Skeletal muscle tissue (tissue), 4 donors: ENCODE results near the gene TSC2. TPM values are rescaled to one million over a fixed set of nuclear protein-coding genes. Genes with fewer than 3 reads are reported as not detected.
A peak's percentile ranks its signal among the peaks of the same experiment; 100 is the strongest.
"Not testable (repeated sequence)": the region's sequence is repeated elsewhere in the genome, so short reads cannot be mapped to it uniquely, and the experiment has no call there.

Experiments
- H3K27ac ChIP-seq: one replicate; pipeline ENCODE4 v1.7.0; 2013; ENCODE audit warnings: mild to moderate bottlenecking, low read depth, low read length, inconsistent platforms
- H3K27me3 ChIP-seq, 3 donors: one replicate each; pipeline ENCODE4 v1.7.0; 2013; ENCODE audit warnings: low read length in 3 of 3; ENCODE audit not compliant: control insufficient read depth in 3 of 3, insufficient read depth in 3 of 3
- H3K36me3 ChIP-seq, 3 donors: one replicate each; pipeline ENCODE4 v1.7.0; 2013; ENCODE audit warnings: low read length in 3 of 3; ENCODE audit not compliant: control insufficient read depth in 3 of 3, insufficient read depth in 3 of 3
- H3K4me1 ChIP-seq, 3 donors: one replicate each; pipeline ENCODE4 v1.7.0; 2013; ENCODE audit warnings: low read length in 3 of 3, mild to moderate bottlenecking in 3 of 3; ENCODE audit not compliant: control insufficient read depth in 3 of 3, insufficient read depth in 3 of 3
- H3K4me3 ChIP-seq, 3 donors: one replicate each; pipeline ENCODE4 v1.7.0; 2013; ENCODE audit warnings: low read length in 3 of 3
- H3K9ac ChIP-seq, 3 donors: one replicate each; pipeline ENCODE4 v1.7.0; 2013; ENCODE audit warnings: low read length in 3 of 3, mild to moderate bottlenecking in 3 of 3, moderate library complexity in 2 of 3, low read depth in 1 of 3
- H3K9me3 ChIP-seq, 3 donors: one replicate each; pipeline ENCODE4 v1.7.0; 2013; ENCODE audit warnings: low read length in 3 of 3; ENCODE audit not compliant: control insufficient read depth in 3 of 3
- total RNA-seq: library from RNA; depleted of rRNA; stranded (reverse); fragments of >200 nt; gene quantifications from one replicate; pipeline ENCODE4 v1.2.3, GENCODE V29; 2014
- donor health status: Osteomylitis.

The TSC2 gene
- total RNA-seq, 1 donor from 2014 or later, result 49.6 TPM

DNA sequence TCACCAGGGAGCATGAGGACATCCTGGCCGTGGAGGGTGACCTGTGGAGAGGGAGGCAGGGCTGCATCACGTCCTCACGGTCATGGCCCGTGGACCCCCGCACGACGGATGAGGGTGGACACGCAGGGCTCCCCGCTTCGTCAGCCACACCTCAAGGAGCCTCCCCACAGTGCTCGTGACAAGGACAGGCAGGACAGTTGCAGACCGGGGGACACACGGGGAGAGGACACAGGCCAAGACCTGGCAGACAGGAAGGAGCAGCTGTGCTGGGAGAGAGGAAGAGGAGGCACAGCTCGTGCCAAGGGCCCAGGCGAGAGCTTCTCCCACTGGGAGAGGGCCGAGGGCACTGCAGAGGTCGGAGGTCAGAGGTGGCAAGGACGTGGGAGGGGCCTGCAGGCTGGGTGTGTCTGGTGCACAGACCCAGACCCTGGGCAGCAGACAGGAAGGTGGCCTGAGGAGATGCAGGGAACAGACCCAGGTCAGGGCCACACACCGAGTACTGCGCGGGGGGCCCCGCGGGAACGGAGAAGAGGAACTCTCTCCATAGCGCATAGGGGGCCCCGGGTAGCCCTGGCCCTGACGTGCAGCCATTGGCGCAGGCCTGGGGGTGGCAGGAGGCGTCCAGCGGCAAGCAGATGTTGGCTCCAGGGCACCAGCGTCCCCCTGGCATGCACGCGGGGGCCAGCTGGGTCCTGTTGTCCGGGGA is 67.3 kb downstream of the TSC2 start:
- not testable (repeated sequence) for H3K9me3 ChIP-seq, H3K27me3 ChIP-seq, H3K27ac ChIP-seq, H3K4me3 ChIP-seq
- Histone ChIP-seq H3K4me1 (peaks cover 5 to 14% (median 13%) of the 10 kb centered on the region in 3 donors), H3K36me3 (peaks cover 4 to 16% (median 11%) of the 10 kb centered on the region in 3 donors), H3K9ac (peak overlapping the region in 1 of 3 donors; percentile 40)

DNA sequence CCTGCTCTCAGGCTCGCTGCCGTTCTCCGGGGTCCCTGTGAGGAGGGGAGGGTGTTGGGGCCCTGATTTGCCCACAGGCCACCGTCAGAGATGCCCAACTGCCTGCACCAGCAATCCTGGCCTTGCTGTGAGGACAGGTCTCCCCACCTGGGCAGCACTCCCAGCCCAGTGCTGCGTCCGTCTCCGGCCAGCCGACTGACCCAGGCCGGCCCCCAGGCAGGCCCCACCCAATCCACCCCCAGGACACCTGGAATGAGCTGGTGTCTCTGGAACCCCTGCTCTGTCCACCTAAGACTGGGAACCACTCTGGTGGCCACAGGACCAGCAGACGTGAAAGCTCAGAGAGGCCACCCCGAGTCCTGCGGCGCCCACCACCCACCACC is 67.8 kb downstream of the TSC2 start:
- no peaks in the 10 kb centered on the region for H3K27me3 ChIP-seq
- peaks cover 0 to 12% (median 9%) of the 10 kb centered on the region in 3 donors for H3K36me3 ChIP-seq
- no peak overlapping the region for H3K27ac ChIP-seq
- H3K4me1 ChIP-seq, result peaks cover 8 to 17% (median 16%) of the 10 kb centered on the region in 3 donors
- no peaks in the 10 kb centered on the region for H3K9me3 ChIP-seq
- no peak overlapping the region for H3K4me3 ChIP-seq
- H3K9ac ChIP-seq, result no peak overlapping the region

DNA sequence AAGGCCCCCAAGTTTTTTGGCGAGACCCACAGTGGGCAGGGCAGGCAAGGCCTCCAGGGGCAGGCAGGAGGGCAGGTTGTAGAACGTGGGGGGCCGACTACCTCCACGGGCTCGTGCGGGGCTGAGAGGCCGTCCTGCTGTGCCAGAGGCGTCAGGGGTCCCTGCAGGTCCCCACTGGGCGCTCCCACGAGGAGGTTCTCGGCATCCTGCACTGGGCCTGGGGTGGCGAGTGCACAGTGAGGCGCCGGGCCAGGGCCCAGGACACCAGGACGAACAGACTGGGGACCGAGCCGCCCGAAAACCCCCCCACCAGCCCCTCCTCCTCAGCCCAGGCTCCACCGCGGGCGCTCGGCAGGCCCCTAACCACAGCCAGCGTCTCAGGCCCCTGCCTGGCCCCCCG is 68.6 kb downstream of the TSC2 start:
- H3K4me1 ChIP-seq, result peaks cover 11 to 20% (median 20%) of the 10 kb centered on the region in 3 donors
- not testable (repeated sequence) for H3K36me3 ChIP-seq, H3K27ac ChIP-seq

DNA sequence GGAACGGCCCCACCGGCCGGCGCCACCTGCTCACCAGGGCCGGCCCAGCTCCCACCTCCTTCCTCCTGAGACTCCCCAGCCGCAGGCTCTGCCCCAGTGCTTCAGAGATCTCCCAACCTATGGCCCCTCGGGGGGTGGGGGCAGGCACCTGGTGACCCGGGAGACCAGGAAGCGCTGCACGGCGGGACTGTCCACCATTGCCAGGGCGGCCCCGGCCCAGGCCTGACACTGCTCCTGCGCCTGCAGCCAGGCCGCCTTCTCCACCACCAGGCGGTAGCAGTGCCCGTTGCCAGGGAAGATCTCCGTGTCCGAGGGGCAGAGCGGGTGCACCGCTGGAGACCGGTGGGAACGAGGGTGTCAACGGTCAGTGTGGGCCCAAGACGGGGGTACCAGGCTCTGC is 69.6 kb downstream of the TSC2 start:
- not testable (repeated sequence) for H3K9me3 ChIP-seq, H3K27ac ChIP-seq, H3K4me3 ChIP-seq, H3K9ac ChIP-seq, H3K27me3 ChIP-seq, H3K36me3 ChIP-seq
- H3K4me1 ChIP-seq, result peaks cover 20 to 29% (median 28%) of the 10 kb centered on the region in 3 donors

More for the DNA sequence above, 68.6 kb downstream of the TSC2 start:
- not testable (repeated sequence) for H3K9ac ChIP-seq, H3K4me3 ChIP-seq, H3K9me3 ChIP-seq, H3K27me3 ChIP-seq

DNA sequence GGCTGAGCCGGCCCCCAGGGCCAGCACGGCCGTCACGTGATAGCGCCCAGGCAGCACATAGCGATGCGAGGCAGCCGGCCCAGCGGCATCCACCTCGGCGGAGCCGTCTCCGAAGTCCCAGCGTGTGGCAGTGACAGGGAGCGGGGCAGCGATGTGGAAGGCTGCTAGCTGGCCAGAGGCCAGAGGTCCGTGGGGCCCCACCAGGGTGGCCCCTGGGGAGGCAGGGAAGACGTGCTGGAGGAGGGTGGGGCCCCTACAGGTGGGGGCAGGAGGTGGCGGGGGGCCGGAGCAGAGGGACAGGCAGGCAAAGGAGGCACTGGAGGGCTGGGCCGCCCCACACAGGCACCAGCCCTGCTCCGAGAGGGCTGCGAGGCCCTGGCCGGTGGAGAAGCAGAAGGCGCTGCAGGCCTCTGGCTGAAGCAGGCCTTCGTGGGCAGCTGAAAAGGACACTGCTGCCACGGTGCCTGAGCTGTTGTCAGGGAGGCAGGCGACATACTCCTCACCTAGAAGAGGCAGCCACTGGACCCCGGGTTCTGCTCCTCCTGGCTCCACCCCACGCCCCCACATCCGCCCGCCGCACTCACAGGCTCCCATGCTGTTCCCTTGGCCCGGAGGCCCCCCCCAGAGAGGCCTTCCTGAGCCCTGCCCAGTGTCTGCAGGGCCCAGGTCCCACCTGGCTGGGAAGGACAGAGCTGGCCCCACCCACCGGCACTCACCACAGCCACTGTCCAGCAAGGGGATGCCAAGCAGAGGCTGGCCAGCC is 70.4 kb downstream of the TSC2 start:
- H3K9me3 ChIP-seq, H3K36me3 ChIP-seq, H3K4me3 ChIP-seq, H3K9ac ChIP-seq, H3K27me3 ChIP-seq, H3K27ac ChIP-seq: not testable (repeated sequence)
- H3K4me1 ChIP-seq, result peaks cover 24 to 37% (median 36%) of the 10 kb centered on the region in 3 donors

DNA sequence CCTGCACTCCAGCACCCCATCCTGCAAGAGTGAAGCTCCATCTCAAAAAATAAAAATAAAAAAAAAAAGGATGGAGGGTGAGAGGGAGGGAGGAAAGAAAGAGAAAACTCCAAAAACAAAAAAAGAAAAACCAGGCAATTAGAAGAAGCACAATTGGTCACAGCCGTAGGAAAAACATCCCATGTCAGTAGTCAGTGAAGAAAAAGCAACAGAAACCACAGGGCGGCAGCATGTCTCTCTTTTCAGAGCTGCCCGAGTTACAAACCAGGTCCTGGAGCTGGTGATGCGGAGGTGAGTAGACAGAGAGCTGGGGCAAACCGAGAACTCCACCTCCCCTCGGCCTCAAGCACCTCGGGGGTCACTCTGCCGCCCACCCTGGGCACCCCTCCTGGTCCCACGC is 73.5 kb downstream of the TSC2 start:
- H3K9me3 ChIP-seq, H3K27me3 ChIP-seq, H3K36me3 ChIP-seq: not testable (repeated sequence)
- Histone ChIP-seq H3K9ac (peak overlapping the region in 2 of 3 donors; percentile 62 to 76), H3K4me3 (peak overlapping the region in 1 of 3 donors; percentile 32), H3K4me1 (peaks cover 43 to 57% (median 54%) of the 10 kb centered on the region in 3 donors), H3K27ac (peak overlapping the region; percentile 66)

DNA sequence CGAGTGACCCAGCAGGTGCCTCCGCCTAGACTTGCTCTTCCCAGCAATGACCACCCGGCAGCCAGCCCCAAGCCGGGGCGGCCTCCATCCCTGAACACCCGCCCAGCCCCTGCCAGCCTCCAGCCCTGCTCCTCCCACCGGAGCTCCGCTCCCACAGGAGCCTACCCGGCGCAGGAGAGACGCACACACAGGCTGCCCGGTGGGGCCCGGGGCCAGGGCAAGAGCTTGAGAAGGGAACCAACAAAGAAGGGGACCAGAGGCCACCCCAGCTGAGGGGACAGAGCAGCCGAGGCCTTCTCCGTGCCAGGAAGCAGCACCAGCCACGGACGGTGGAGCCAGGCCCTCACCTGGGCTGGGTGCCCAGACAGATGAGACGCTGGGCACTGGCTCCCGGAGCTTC is 74.1 kb downstream of the TSC2 start:
- no peaks in the 10 kb centered on the region for H3K9me3 ChIP-seq
- no peaks in the 10 kb centered on the region for H3K36me3 ChIP-seq
- H3K9ac ChIP-seq, result peak overlapping the region in 2 of 3 donors; percentile 62 to 76
- H3K27me3 ChIP-seq, result no peaks in the 10 kb centered on the region
- peaks cover 48 to 61% (median 59%) of the 10 kb centered on the region in 3 donors for H3K4me1 ChIP-seq
- H3K4me3 ChIP-seq, result peak overlapping the region in 2 of 3 donors; percentile 32 to 49
- H3K27ac ChIP-seq, result peak overlapping the region; percentile 66

DNA sequence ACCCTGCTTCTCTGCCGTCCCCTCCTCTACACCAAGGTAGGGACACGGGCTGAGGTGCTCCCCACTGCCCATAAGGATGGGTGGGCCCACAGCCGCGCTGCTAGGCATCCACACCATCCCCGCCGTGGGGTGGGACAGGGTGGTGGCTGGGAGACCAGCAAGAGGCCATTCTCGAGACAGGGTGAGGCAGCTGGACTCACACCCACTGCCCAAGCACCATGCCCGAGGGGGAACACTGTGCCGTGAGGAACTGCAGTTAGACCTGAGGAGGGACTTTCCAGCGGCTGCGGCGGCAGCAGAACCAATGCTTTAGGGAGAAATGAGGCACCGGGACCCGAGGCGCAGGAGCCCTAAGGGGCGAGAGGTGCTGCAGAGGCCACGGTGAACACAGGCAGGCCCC is 74.6 kb downstream of the TSC2 start:
- H3K9ac ChIP-seq, result peak overlapping the region; percentile 45 to 76 (median 51)
- no peaks in the 10 kb centered on the region for H3K36me3 ChIP-seq
- H3K4me1 ChIP-seq, result peaks cover 54 to 66% (median 65%) of the 10 kb centered on the region in 3 donors
- no peaks in the 10 kb centered on the region for H3K9me3 ChIP-seq
- no peaks in the 10 kb centered on the region for H3K27me3 ChIP-seq
- peak overlapping the region; percentile 66 for H3K27ac ChIP-seq
- peak overlapping the region in 1 of 3 donors; percentile 45 for H3K4me3 ChIP-seq

DNA sequence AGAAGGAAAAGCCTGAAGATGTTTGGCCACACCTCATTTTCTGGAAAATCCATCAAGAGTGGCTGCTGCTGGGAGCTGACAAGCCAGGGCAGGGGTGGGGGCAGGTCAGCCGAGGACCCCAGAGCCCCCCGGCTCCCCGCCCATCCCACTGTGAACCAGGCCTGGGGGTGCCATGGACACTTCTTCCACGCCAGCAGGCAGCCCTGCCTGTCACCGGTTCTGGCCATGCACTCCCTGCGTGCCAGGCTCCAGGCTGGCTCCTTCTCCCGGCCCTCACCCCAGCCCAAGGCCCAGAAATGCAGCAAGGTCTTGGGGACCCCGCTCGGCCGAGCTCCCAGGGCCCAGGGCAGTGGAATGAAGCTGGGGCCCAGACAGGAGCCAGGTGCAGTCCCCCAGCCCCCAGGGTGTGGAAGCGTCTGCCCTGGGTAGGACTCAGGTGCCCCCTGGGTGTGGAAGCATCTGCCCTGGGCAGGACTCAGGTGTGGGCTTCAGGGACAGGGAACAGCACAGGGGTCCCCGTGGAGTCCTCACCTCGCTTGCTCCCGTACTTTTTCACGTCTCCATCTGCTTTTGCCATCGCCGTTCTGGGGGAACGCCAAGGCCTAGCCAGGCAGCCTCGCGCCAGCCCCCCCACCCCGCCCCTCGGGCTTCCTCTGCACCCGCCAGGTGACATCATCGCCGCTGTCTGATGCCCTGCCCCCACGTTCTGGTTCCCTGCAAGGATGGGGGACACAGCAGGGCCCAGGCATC is 75.3 kb downstream of the TSC2 start:
- H3K4me3 ChIP-seq, H3K27me3 ChIP-seq, H3K9me3 ChIP-seq, H3K36me3 ChIP-seq: not testable (repeated sequence)
- peak overlapping the region in 2 of 3 donors; percentile 45 to 87 for H3K9ac ChIP-seq
- peak overlapping the region; percentile 90 for H3K27ac ChIP-seq
- peaks cover 57 to 69% (median 68%) of the 10 kb centered on the region in 3 donors for H3K4me1 ChIP-seq
